HG02678 (cell line): Measurements from ENCODE around the gene DIAPH2.
A peak's percentile ranks its signal among the peaks of the same experiment; 100 is the strongest.

Experiments used
- ATAC-seq: cut with Tn5 transposase; IDR thresholded peaks from one replicate; pipeline ENCODE4 v1.9.1; 2021; ENCODE audit warnings: mild to moderate bottlenecking, moderate library complexity; ENCODE audit not compliant: unreplicated experiment

Gene DIAPH2

DNA sequence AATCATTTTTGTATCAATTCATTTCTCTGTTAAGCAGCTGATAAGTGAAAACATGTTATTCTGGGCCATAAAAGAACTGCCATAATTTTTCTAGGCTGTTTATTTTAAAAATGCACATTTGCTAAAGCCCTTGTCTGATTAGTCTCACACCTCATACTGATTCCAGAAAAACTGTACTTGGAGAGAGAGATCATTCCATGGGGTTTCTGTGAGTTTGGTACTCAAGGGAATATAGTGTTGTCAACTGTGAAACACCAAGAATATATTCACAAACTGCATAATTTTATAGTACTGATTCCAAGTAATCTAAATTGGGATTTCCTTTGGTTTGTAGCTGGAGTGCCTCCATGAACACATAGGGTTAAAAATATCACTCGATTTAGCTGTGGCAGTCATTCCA is 746.6 kb downstream of the DIAPH2 start:
- no peak for ATAC-seq

DNA sequence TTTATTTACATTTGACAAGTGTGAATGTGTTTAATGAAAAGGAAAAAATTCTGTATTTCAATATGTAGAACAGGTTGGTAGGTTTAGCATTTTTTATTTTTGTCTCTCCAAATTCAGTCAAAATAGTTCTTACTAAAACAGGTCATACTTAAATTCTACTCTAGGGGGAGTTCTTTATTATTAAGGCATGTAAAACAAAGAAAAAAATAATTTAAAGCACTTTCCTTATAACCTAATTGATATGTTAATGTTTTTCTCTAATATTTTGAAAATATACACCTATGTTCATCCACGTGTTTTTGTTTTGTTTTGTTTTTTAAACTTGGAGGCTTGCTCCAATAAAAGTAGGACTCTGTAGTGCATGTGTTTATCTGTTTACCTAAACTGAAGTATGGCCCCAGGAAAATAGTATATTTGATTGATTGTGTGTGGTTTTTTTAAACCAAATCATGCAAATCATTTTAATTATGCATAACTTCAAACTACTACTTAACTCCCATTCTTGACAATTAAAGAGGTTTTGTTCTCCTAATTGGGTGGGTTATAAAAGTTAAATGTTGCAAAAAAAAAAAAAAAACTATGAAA is 761.7 kb downstream of the DIAPH2 start:
- no peak for ATAC-seq

DNA sequence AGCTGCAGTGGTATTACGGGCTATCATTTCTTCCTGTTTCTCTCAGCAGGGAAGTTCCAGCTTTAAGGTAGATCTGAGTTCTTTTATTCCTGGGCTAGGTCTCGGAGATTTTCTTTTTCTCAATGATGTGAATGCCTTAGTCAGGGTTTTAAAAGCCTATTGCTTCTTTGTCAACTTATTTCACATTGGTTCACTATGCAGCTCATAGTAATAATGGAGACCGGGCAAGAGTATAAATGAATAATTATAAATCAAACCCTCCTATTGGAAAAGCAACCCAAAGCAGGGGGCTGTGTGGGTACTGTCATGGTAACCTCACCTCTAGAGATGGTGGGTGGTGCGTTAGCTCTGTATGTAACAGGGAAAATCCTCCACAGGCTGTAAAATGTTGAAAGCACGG is 762.7 kb downstream of the DIAPH2 start:
- no peak for ATAC-seq

DNA sequence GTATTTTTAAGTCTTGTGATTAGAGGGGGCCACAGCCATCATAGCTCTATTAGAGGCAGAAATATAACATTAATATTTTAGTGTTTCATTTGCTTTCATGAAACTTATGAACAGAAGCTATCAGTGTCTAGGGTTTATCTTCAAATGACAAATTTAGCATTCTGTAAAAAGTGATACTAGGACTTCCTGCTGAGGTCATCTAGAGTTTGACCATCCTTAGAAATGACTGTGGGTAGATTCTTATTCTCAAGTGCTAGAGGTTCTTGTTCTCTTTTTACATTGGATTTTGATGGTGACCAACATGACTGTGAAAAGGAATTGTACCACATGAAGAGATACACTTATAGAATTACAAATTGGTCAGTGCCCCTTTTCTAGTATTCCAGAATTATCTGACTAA is 767.6 kb downstream of the DIAPH2 start:
- no peak for ATAC-seq

DNA sequence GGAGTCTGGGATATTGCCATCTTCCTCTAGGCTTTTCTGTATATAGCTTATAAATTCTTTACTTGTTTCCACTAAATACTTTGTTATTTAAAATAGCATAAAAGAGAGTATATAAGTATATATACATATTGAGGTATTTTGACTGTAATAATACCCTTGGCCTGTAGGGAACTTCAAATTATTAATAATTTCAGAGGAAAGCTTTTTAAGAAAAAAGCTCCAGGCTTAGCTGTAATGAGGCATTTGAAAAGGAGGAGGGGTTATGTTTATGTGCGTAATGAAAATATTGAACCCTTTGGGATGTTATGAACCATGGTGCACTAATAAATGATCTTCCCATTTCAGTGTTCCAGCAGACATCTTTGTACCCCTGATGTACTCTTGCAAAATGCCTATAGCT is 777.1 kb downstream of the DIAPH2 start:
- no peak for ATAC-seq

DNA sequence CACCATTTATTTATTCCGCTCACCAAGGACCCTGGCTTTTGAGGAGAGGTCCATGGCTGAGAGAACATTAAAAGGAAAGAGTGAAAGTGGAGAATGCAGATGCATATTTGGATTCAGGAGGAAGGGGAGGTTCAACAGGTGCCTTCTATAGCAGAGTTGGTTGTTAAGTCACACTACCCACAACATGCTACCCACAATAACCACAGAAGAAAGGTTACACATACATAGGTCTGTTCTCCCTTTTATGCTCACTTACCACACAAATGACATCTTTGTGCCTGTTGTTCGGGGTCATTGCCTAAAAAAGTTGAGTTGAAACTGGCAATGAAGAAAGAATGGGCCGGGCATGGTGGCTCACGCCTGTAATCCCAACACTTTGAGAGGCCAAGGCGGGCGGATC is 786.4 kb downstream of the DIAPH2 start:
- no peak for ATAC-seq

DNA sequence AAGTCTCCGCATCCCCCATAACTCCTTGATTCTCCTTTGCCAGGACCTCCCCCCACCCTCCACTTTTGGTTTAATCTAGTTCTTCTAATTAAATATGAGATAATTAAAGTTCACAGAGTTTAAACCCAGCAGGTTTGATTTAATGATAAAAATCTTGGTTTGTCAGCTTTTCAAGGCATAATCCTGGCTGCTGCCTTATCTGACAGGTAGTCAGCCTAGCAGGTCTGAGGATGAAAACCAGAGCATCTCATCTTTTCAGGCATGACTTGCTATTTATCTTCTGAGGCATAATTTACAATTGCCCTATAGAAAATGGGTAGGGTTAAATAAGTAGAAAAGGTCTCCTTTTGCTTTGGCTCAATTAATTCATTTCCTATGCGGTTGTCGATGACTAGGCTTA is 790.3 kb downstream of the DIAPH2 start:
- no peak for ATAC-seq

DNA sequence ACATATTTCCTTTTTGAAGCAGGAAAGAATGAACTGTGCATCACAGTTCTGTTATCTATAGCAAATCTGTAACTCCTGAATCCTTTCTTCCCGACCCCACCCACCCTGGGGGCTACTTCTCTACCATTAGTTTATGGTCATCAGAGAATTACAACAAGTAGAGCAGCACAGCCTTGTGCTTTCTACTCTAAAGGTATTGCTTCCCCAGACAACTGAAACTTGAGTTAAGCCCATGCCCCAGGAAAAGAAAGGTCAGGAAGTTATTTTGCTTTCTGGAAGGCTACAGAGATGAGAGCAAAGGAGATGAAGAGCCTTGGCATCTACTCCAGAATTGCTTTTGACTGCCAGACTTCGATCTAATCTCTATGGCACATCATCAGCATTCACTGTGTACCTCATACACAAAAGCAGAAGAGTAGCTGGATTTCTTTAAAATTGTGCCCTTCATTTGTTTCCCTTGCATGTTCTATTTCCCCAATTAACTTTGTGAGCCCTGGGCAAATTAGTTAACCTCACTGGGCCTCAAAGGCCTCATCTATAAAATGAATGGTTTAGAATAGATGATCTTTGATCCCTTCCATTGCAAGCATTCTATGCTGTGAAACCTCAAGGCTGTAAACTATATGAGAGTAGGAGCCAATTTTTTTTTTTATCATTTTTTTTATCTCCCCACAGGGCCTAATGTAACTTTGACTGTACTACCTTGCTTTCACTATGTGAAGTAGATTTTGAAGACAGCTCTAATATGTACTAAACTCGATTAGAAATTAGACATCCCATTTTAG is 794.7 kb downstream of the DIAPH2 start:
- ATAC-seq: no peak

DNA sequence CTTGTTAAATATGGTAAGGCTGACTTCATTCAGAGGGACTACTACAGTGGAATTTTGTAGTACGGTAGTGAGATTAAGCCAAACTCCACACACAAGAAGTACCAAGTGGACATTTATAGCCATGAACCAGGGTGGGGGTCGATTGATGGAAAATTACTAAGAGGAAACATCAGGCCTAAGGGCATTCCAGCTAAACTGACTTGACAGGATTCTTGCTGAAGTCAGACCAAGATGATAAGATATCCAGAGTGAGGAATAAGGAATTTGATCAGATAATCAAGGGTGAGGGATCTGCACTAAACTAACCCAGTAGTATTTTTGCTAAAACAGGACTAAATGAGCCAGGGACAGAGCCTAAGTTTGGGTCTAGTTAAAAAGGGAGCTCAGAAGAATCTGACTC is 796.6 kb downstream of the DIAPH2 start:
- ATAC-seq: no peak

DNA sequence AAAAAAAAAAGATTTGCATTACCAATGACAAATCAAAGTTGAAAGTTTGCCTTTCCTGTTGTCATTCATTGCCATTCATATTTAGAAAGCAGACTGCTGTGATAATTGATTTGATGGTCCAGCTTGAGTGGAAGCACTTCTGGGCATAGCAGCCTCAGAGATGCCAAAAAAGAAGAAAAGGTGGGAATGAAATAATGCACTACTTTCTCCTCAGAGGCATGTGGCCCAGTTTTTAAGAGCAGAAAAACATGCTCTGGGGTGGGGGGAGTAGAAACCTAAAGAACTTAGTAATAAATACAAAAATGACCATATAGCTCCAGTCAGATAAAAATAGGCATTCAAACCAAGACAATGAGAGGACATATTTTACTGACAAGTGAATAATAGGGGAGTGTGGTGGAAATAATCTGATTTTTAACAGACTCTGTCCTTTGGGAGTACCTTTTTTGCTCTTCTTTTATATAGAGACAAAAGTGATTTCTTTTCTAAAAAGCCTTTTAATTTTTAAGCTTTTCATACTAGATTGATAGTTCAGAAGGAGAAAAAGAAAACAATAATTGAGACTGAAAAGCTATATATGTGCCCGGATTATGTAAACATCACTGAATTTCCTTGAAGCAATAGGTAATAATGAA is 798.1 kb downstream of the DIAPH2 start:
- no peak for ATAC-seq

DNA sequence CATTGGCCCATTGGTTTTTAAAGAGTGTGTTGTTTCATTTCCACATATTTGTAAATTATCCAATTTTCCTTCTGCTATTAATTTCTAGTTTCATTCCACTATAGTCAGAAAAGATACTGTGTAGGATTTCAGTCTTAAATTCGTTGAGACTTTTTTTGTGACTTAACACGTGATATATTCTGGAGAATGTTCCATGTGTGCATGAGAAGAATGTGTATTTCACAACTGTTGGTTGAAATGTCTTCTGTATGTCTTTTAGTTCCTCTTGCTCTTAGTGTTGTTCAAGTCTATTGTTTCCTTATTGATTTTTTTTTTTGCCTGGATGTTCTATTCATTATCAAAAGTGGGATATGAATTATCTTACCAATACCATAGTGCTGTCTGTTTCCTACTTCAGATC is 806.0 kb downstream of the DIAPH2 start:
- ATAC-seq: no peak

DNA sequence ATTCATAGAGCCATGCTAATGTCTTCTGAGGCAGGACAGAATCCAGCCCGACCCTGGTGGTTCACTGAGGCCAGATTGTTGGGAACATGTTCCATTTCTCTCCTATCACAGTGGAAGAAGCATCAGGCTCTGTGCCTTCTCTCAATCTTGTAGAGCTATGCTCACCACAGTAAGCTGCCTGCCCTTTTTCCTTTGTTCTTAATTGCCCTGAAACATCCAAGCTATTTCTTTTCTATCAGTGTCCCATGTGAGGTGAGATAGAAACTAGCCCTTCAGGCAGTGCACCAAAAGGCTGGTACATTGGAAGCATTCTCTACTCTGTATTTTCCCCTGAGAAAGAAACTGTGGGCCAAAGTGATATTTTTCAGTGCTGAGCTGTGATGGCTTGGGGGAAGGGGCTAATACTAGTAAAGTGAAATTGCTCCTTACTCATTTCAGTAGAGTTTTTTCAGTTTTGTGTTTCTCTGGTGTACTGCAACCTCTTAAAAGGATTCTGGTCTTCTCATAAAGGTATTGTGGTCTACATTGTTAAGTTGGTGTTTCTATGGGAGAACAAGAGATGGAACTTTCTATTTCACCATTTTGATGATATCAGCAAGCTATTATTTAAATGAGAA is 810.2 kb downstream of the DIAPH2 start:
- peak; percentile 90 for ATAC-seq

DNA sequence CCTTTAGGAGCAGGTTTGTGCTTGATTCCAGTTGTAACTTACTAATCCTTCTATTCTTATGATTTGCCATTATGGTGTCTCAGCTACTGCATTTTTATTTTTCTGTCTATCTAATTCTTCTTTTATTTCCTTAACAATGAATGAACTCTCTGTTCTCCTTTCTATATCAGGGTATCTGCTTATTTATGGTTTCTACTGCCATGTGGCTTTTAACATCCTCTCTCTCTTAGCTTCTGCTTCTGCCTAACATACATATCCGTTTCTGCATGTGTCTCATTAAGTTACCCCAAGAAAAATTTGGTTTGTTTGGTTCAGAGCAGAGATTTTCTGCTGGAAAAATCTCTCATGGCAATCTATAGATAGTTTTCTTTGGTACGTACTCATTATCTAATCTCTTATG is 813.5 kb downstream of the DIAPH2 start:
- ATAC-seq: peak; percentile 56

DNA sequence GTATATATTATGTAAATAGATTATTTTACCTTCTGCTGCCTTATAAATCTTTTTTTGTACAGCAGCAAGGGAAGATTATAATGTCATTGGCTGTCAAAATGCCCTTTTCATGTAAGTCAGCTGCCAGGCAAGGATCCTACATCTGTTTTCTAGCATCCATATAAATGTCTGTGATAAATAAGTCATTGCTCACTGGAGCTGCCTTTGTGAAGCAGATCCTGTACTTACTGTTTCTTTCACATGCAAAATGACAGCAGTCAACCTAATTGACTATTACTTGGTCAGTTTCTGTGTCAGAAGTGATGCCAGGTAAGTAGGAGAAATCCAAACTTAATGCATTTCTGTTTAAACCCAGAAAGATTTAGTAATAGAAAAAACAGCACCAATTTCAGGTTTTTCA is 819.8 kb downstream of the DIAPH2 start:
- ATAC-seq: no peak

DNA sequence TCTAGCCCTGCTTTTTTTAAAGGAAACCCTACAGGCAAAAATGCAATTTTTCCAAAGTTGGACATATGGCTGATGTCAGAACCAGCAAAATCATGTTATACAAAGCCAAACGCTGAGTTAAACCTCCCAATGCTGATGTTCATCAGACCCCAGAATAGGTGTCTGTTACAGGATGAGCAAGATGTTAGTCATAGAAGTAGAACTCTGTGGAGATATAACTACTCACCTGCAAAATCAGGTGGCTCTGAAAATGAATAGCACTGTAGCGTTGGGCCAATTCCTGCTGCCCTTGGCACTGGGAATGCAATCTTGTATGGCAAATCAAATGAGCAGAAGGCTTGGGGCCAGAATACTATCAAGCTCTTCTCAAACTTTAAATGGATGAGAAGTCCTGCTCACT is 833.1 kb downstream of the DIAPH2 start:
- ATAC-seq: no peak

DNA sequence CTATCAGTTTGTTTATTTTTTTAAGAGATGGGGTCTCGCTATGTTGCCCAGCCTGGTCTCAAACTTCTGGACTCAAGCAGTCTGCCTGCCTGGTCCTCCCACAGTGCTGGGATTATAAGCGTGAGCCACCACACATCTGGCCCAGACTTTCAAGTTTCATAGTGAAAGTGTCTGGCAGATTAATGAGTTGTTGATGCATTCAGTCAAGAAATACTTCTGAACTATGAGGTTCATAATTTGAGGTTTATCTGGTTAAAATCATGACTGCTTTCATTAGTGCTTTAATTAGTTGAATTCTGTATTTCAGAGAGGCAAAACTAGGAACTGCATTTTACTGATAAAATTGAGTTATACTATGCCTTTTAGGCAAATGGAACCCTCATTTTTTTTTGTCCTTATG is 837.7 kb downstream of the DIAPH2 start:
- ATAC-seq: no peak

DNA sequence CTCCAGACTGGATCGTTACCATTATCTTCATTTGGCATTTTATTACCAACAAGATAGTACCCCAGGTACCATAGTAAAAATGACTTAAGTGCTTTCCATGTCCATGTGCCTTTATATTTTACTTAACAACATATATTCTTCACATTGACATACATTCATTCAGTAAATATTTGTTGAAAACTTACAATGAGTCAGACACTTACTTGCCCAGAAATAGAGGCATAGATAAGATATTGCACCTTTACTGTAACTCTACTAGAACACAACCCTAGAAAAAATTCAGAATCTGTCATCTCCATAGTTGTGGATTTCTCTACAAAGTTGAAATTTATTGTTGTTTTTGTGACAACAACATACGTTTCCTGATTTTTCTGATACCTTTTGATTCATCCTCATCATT is 839.7 kb downstream of the DIAPH2 start:
- ATAC-seq: no peak

DNA sequence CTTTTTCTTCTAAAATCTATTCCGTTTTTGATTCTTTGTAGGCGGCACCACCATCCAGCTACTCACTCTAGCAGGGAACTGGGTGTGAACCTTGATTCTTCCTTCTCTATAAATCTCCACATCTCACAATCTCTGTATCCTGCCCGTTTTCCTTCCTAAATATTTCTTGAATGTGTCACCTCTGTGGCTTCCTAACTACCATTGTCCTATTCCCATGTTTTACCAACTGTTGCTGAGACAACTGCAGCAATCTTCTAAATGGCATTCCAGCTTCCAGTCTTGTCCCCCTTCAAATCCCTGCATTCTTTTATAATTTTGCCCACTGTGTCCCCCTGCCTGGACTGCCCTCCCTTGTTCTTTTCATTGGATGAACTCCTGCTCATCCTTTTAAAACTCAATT is 840.4 kb downstream of the DIAPH2 start:
- ATAC-seq: no peak

DNA sequence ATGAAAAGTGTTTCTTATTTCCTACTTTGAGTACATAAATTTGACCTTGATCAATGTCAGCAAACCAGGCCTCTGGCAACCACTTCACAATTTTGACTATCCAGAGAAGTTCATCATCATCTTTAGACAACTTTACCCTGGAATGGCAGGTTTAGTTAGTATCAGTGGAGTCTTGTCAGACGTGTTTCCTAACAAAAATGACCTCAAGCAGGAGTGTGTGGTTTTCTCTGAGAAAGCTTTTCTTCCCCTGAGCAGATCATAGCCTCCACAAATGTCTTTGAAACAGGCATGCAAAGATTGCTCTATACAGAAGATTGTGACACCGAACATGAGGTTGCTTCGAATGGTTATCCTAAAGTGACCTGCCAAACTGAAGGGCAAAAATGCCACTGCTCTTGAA is 841.3 kb downstream of the DIAPH2 start:
- ATAC-seq: no peak

DNA sequence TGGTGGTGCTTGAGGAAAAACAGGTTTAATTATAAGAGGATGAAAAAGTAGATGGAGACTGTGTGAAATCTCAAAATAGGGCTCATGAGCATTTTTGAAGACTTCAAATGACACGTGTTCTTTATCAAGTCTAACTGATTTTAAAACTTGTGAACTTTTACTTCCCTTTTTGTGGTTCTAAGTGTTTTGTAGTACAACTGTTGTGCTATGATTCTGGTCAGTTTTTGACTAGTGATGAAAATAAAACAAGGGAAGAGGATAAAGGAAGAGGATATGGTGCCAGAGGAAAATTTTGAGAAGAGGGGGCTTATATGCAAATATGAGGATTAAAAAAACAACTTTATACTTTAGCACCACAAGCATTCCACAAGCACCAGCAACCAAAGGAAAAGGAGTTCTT is 843.1 kb downstream of the DIAPH2 start:
- ATAC-seq: no peak

DNA sequence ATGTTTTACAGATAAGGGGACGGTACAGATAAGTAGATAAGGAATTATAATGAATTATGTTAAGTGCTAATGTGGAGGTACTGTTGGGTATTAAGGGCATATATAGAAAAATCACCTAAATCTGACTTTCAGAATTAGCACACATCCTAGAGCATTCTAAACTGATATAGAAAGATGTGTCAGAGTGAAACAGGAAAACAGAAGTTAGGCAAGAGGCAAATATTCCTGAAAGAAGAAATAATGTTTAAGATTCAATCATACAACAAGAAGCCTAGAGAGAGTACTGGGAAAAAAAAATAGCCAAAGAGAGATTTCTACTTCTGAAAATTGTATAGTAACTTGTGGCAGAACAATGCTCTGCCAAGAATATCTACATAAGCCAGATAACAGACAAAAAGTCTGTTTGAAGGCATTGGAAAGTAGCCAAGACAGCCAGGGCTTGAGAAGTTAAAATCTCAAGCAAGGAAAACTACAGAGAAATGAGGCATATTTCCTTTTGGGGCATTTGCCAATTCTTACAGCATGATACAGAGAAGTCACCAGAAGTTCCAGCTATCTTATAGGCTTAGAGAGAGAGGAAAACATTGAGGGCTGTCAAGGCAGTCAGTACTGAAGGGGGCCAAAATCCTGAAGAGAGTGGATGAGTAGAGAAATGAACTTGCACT is 845.0 kb downstream of the DIAPH2 start:
- no peak for ATAC-seq
